ENCODE measurements around the gene SPNS1. TPM values are rescaled to one million over a fixed set of nuclear protein-coding genes. Genes with fewer than 3 reads are reported as not detected.
"Not testable (repeated sequence)": the region's sequence is repeated elsewhere in the genome, so short reads cannot be mapped to it uniquely, and the experiment has no call there.

The SPNS1 gene
- polyA plus RNA-seq, 3 donors = 51.3 to 64.6 (median 60.5) TPM

GRCh38 chr16:28985211-28986041 lies 10.8 kb downstream of the SPNS1 start:
- DNase-seq = no peak

GRCh38 chr16:28986046-28986445 lies 11.5 kb downstream of the SPNS1 start:
- no peak for DNase-seq

GRCh38 chr16:28986492-28986891 lies 11.9 kb downstream of the SPNS1 start:
- DNase-seq = no peak

GRCh38 chr16:28987170-28987853 lies 12.7 kb downstream of the SPNS1 start:
- no peak for DNase-seq

DNA sequence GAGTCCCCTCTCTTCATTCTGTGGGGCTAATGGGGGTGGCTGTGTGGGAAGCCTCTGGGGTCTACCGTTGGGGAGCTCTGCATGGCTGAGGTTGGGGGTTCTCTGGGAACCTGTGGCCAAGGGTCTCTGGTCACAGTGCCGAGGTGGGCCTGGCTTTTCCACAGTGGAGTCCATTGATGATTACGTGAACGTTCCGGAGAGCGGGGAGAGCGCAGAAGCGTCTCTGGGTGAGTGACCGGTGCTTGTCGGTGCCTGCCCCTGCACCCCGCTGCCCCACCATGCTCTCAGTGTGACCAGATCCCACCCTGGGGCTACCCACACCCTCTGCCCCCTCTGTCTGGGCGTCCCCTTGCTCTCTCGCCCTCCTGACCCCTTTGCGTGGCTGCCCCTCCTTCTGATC lies 14.8 kb downstream of the SPNS1 start:
- DNase-seq = no peak

DNA sequence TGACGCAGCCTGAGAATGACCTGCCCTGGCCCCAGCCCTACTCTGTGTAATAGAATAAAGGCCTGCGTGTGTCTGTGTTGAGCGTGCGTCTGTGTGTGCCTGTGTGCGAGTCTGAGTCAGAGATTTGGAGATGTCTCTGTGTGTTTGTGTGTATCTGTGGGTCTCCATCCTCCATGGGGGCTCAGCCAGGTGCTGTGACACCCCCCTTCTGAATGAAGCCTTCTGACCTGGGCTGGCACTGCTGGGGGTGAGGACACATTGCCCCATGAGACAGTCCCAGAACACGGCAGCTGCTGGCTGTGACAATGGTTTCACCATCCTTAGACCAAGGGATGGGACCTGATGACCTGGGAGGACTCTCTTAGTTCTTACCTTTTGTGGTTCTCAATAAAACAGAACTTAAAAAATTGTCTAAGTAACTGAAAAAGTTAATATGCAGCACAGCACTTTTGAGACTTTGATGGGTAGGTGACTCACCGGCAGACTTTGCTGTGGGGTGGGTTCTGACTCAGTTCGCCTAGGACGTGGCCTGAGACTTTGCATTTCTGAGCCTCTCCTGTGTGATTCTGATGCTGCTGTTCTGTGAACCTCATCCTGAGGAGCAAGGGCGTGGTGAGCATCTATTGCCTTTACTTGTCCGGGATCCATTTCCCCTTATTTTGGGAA lies 15.9 kb downstream of the SPNS1 start:
- no peak for DNase-seq

- DNase-seq = no peak
Observed at GRCh38 chr16:28991687-28992086, 17.1 kb downstream of the SPNS1 start.

DNA sequence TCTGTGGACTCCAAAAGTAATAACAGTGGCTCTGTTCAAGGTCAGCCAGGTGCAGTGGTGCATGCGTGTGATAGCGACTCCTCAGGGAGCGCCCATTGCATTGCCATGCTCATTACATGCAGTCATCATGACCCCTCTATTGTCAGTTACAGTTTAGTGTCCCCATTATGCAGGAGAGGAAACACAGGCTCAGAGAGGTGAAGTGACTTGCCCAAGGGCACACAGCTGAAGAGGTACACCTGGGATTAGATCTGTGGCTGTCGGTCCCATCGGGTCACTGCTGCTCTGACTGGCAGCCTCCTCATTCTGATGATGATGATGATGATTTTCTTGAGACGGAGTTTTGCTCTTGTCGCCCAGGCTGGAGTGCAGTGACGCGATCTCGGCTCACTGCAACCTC lies 17.9 kb downstream of the SPNS1 start:
- DNase-seq = no peak

GRCh38 chr16:28998837-28999236 lies 24.3 kb downstream of the SPNS1 start:
- DNase-seq = no peak

DNA sequence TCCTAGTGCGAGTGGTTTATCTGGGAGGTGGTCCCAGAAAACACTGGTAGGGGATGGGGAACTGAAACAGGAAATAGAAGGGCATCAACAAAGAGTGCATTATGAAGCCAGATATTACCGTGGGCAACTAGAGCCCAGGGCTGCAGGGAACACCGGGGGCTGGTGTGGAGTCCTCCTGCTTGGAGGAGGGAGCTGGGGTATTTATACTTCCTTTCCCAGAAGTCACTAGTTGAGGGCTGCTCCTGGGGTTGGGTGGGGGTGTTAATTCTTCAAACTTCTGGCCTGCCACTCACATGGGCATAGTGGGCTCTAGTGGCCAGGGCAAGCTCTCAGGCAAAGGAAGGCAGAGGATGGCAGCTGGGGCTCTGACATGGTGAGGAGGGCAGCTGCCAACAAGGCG lies 25.0 kb downstream of the SPNS1 start:
- no peak for DNase-seq

- no peak for DNase-seq
Observed at GRCh38 chr16:29000019-29000418, 25.4 kb downstream of the SPNS1 start.

DNA sequence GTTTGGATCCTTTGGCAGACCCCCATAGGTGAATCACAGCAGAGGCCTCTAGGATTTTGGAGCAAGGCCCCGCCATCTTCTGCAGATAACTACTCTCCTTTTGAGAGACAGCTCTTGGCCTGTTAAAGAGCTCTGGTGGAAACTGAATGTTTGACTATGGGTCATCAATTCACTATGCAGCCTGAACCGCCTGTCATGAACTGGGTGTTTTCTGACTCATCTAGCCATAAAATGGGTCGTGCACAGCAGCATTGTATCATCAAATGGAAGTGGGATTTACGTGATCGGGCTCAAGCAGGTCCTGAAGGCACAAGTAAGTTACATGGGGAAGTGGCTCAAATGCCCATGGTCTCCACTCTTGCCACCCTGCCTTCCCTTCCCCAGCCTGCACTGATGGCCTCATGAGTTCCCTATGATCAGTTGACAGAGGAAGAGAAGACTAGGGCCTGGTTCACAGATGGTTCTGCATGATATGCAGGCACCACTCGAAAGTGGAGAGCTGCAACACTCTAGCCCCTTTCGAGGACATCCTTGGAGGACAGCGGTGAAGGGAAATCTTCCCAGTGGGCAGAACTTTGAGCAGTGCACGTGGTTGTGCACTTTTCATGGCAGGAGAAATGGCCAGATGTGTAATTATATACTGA lies 30.0 kb downstream of the SPNS1 start:
- not testable (repeated sequence) for DNase-seq

GRCh38 chr16:29007730-29008593 lies 33.4 kb downstream of the SPNS1 start:
- no peak for DNase-seq

- no peak for DNase-seq
Observed at GRCh38 chr16:29009050-29009837, 34.7 kb downstream of the SPNS1 start.

DNA sequence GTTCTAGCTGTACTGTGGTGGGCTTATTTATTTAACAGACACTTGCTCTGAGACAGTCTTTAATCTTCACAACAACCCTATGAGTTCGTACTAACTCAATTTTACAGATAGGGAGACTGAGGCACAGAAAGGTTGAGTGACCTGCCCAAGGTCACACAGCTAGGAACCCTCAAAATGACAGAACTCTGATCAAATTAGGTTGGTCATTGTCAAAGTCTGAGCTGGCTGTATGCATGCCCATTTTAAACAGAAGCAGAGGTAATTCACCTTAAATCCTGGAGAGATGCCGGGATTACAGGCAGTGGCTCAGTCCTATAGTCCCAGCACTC lies 35.2 kb downstream of the SPNS1 start:
- no peak for DNase-seq

DNA sequence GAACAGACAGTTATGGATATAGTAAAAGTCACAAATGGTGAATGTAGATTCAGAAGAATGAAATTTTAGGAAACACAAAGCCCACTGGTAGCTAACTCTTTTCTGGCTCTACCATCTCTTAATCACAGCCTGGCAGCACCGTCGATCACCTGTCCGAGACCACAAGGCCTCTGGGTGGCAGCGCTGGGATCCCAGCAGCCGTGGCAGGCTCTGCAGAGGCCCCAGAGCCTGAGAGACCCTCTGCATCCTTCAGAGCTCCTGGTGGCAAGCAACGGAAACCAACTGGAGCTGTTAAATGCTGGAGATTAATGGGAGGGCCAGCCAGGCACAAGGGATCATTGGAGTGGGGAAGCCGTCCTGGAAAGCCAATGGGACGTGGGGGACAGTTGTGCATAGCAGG lies 36.5 kb downstream of the SPNS1 start:
- DNase-seq = no peak

DNA sequence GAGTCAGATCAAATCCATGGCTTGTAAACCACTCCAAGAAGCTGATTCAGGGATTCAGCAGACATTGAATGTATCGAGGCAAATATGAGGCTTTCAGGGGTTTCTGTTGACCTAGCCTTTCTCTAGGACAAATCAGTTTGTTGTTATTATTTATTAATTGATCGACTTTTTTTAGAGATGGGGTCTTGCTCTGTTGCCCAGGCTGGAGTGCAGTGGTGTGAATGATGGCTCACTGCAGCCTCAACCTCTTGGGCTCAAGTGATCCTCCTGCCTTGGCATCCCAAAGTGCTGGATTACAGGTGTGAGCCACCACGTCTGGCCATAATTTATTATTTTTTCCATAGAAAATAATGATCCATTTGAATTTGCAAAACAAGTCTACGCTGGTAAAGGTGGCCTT lies 37.3 kb downstream of the SPNS1 start:
- DNase-seq = no peak

DNA sequence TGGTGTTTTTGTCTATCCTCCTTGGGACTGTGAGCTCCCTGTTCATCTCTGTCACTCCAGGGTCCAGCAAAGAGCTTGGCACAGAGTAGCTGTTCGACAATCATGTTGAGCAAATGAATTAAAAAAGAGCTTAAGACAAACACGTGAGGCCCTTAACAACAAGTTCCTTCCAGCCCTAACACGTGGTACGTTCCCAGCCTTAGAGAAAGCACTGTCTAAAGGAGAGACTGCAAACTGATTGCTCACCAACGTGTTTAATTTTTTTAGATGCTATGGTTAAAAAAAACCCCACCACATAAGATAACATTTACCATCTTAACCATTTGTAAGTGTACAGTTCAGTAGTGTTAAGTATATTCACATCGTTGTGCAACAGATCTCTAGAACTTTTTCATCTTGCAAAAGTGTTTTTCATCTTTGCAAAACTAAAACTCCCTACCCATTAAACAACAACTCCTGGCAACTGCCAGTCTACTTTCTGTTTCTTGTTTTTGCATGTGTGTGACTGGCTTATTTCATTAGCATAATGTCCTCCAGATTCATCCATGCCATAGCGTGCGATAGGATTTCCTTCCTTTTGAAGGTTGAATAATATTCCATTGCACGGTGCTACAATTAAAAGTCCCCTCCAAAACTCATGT lies 38.5 kb downstream of the SPNS1 start:
- no peak for DNase-seq

DNA sequence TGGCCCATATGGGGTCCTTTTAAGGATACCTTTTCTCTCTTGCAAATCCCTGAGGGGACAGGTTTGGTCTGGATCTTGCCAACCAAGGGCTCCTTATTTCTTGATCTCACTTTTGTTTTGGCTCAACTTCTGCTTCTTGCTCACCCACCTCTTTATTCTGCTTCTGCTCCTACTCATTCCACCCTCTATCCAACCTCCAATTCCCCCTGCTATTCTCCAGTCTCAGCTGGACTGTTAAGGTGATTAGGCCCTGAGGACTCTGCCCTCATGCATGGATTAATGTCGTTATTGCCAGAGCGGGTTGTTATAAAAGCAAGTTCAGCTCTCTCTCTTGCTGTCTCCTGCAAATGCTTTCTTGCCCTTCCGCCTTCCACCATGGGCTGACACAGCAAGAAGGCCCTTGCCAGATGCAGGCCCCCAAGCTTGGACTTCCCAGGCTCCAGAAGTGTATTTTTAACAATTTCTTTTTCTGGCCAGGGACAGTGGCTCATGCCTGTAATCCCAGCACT lies 40.0 kb downstream of the SPNS1 start:
- DNase-seq = no peak

DNA sequence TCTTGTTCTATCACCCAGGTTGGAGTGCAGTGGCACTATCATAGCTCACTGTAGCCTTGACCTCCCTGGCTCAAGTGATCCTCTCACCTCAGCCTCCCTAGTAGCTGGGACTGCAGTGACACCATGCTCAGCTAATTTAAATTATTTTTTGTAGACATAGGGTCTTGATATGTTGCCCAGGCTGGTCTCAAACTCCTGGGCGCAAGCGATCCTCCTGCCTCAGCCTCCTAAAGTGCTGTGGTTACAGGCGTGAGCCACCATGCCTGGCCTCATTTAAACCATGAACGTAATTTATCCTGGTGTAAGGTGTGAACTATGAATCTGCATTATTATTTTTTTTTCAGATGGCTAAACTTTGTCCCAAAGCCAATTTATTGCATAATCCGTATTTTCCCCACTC lies 47.6 kb downstream of the SPNS1 start:
- DNase-seq = no peak

Data from renal pelvis (tissue), 4 donors.